PC-9 (cell line): ENCODE measurements around the gene CROCC2. TPM values are rescaled to one million over a fixed set of nuclear protein-coding genes. Genes with fewer than 3 reads are reported as not detected.

Experiments used
- BruUV-seq: library from RNA; stranded (reverse); fragments of 400-500 nt; replicated peaks from 2 replicates; lab custom pipeline; 2021; lab: Mats Ljungman, UMichigan
- CTCF ChIA-PET: fragments of 300-600 bp; sonication (Branson Sonifier 250); formaldehyde crosslinking; loops from one replicate; lab custom pipeline; 2022; ENCODE audit warnings: antibody characterized with exemption; lab: Charles Lee
- POLR2A ChIA-PET: fragments of 300-600 bp; sonication (Branson Sonifier 250); formaldehyde crosslinking; loops from one replicate; lab custom pipeline; 2022; ENCODE audit warnings: antibody characterized with exemption; ENCODE audit not compliant: unreplicated experiment; lab: Charles Lee
- DNase-seq, 2 experiments: peaks; one replicate each; pipeline versions ENCODE4 v3.0.0 to v3.0.0-alpha.2; 2015 to 2022; ENCODE audit warnings: mixed read lengths in 1 of 2
- H2AFZ ChIP-seq: fragments of 200-600 bp; sonication (generic); 2 replicates; pipeline ENCODE4 v1.8.1; 2017; ENCODE audit warnings: antibody characterized with exemption
- H3F3A ChIP-seq: fragments of 200-600 bp; sonication (generic); 2 replicates; pipeline ENCODE4 v1.8.1; 2017; ENCODE audit warnings: antibody characterized with exemption, mild to moderate bottlenecking, low read depth; ENCODE audit not compliant: insufficient read depth
- H3K27ac ChIP-seq: fragments of 200-600 bp; sonication (generic); 2 replicates; pipeline ENCODE4 v1.6.1; 2016; ENCODE audit warnings: mixed run types
- H3K27me3 ChIP-seq: fragments of 200-600 bp; sonication (generic); 2 replicates; pipeline ENCODE4 v1.6.1; 2016; ENCODE audit warnings: low read depth, mixed run types; ENCODE audit not compliant: insufficient read depth
- H3K36me3 ChIP-seq: fragments of 200-600 bp; sonication (generic); 2 replicates; pipeline ENCODE4 v1.6.1; 2016; ENCODE audit warnings: low read depth, mixed run types
- H3K4me1 ChIP-seq: fragments of 200-600 bp; sonication (generic); replicated peaks from 2 replicates; pipeline ENCODE4 v1.6.1; 2016; ENCODE audit warnings: mixed run types; ENCODE audit not compliant: insufficient read depth
- H3K4me2 ChIP-seq: fragments of 200-600 bp; sonication (generic); 2 replicates; pipeline ENCODE4 v1.6.1; 2017; ENCODE audit warnings: mixed run types
- H3K4me3 ChIP-seq: fragments of 200-600 bp; sonication (generic); 2 replicates; pipeline ENCODE4 v1.6.1; 2016; ENCODE audit warnings: mixed run types
- H3K79me2 ChIP-seq: fragments of 200-600 bp; sonication (generic); 2 replicates; pipeline ENCODE4 v1.6.1; 2017; ENCODE audit warnings: low read depth, mixed run types
- H3K9me2 ChIP-seq: fragments of 200-600 bp; sonication (generic); 2 replicates; pipeline ENCODE4 v1.8.1; 2017; ENCODE audit warnings: mild to moderate bottlenecking; ENCODE audit not compliant: insufficient read depth
- H3K9me3 ChIP-seq: fragments of 200-600 bp; sonication (generic); 2 replicates; pipeline ENCODE4 v1.8.1; 2016; ENCODE audit warnings: low read depth; ENCODE audit not compliant: insufficient read depth
- H4K20me1 ChIP-seq: fragments of 200-600 bp; sonication (generic); 2 replicates; pipeline ENCODE4 v1.8.1; 2017; ENCODE audit not compliant: insufficient read depth
- CTCF ChIP-seq: fragments of 200-600 bp; sonication (generic); conservative IDR thresholded peaks from 2 replicates; pipeline ENCODE4 v1.6.1; 2017; ENCODE audit warnings: mixed run types, antibody characterized with exemption, mild to moderate bottlenecking, moderate library complexity
- EZH2 ChIP-seq: fragments of 200-600 bp; sonication (generic); IDR thresholded peaks from 2 replicates; pipeline ENCODE4 v1.8.0; 2017; ENCODE audit warnings: antibody characterized with exemption, low read depth
- intact Hi-C: fragments of 100-400 bp; cut with micrococcal nuclease; formaldehyde crosslinking; loops from one replicate; pipeline ENCODE4 v1.10.0; 2022; ENCODE audit not compliant: unreplicated experiment
- total RNA-seq: library from RNA; stranded (reverse); gene quantifications from 2 replicates; pipeline ENCODE4 v1.2.3, GENCODE V29; 2021

Gene CROCC2
- total RNA-seq, 1 experiment from 2014 or later, result not detected

DNA sequence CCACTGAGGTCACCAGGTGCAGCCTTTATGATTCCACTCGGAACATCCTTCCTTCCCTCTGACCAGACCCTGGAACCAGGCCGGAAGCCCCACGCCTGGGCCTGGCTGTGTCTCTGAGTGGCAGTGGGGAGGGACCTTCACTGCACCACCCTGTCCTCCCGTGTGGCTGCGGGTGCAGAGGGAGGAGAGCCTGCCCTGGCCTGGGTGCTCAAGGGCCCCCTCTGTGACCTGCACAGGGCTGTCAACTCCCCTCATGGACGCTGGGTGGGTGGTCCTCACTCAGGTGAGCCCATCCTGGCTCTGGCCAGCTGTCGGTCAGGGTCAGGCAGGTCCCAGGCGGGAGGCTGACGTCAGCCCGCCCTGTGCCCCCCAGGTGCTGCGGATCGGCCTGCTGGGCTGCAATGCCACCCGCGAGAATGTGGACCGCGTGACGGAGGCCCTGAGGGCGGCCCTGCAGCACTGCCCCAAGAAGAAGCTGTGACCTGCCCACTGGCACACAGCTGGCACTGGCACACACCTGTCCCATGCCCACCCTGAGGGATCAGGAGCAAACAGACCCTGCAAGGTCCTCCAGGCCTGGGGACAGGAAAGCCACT, 27.7 kb upstream of the CROCC2 start:
- TF ChIP-seq CTCF (no peak), EZH2 (no peak)

GRCh38 chr2:240879105-240879504, 27.0 kb upstream of the CROCC2 start:
- no peak overlapping the region for H3K27ac ChIP-seq
- no peak overlapping the region for H3K4me3 ChIP-seq
- H3K79me2 ChIP-seq, result no peaks in the 10 kb centered on the region
- H3K9me3 ChIP-seq, result no peaks in the 10 kb centered on the region
- no peaks in the 10 kb centered on the region for H3K9me2 ChIP-seq
- no peak for DNase-seq
- H3K27me3 ChIP-seq, result no peaks in the 10 kb centered on the region
- no TSS peak for BruUV-seq
- POLR2A ChIA-PET, result interaction anchor here (0.6 to 0.7 kb wide), 2 partner anchors 41 to 317 kb away, joined by 3 to 7 read pairs; no protein-coding TSS in a partner anchor
- H4K20me1 ChIP-seq, result no peaks in the 10 kb centered on the region
- H3K4me1 ChIP-seq, result no peaks in the 10 kb centered on the region
- no peaks in the 10 kb centered on the region for H3K36me3 ChIP-seq
- H2AFZ ChIP-seq, result no peak overlapping the region
- TF ChIP-seq EZH2 (no peak), CTCF (no peak)
- CTCF ChIA-PET, result no interaction called here
- peaks cover 13% of the 10 kb centered on the region; the same call in 1 of the 2 replicates for H3F3A ChIP-seq
- intact Hi-C loops, result no loop called here
- H3K4me2 ChIP-seq, result no peak overlapping the region

More for the DNA sequence above, 27.7 kb upstream of the CROCC2 start:
- CTCF ChIA-PET, result no interaction called here
- Histone ChIP-seq H4K20me1 (no peaks in the 10 kb centered on the region), H3K4me1 (no peaks in the 10 kb centered on the region), H2AFZ (no peak overlapping the region), H3F3A (peaks cover 13% of the 10 kb centered on the region; the same call in 1 of the 2 replicates), H3K9me2 (no peaks in the 10 kb centered on the region), H3K4me3 (no peak overlapping the region), H3K9me3 (no peaks in the 10 kb centered on the region), H3K36me3 (no peaks in the 10 kb centered on the region), H3K4me2 (no peak overlapping the region), H3K27ac (no peak overlapping the region), H3K79me2 (no peaks in the 10 kb centered on the region), H3K27me3 (no peaks in the 10 kb centered on the region)
- no peak for DNase-seq
- intact Hi-C loops, result no loop called here
- POLR2A ChIA-PET, result interaction anchor here (0.6 to 0.7 kb wide), 3 partner anchors 12 to 223 kb away, joined by 3 to 4 read pairs (median 3); partner anchors contain the start of gene MTERF4
- BruUV-seq, result no TSS peak

DNA sequence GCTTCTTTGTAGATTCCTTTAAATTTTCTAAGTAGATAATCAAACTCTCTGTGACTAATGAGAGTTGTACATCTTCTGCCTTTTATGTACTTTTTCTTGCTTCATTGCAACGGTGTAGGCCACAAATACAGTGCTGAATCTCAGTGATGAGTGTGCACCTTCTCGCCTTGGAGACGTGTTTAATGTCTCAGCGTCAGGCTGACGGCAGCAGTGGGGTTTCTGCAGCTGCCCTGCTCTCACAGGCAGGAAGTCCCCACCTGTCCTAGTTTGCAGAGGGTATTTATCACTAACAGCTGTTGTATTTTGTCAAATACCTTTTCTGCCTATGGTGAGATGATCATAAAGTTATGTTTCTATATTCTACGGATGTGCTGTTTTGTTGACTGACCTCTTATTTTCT, 24.2 kb upstream of the CROCC2 start:
- CTCF ChIA-PET, result interaction anchor here (1.5 kb wide), 1 partner anchor 15 kb away, joined by 3 read pairs; no protein-coding TSS in a partner anchor
- H4K20me1 ChIP-seq, result no peaks in the 10 kb centered on the region
- no peak overlapping the region for H2AFZ ChIP-seq
- H3K4me3 ChIP-seq, result no peak overlapping the region
- H3K36me3 ChIP-seq, result peaks cover 4% of the 10 kb centered on the region; the same call in 1 of the 2 replicates
- H3K9me2 ChIP-seq, result no peaks in the 10 kb centered on the region
- TF ChIP-seq CTCF (no peak), EZH2 (no peak)
- intact Hi-C loops, result no loop called here
- no peaks in the 10 kb centered on the region for H3K9me3 ChIP-seq
- no TSS peak for BruUV-seq
- no peaks in the 10 kb centered on the region for H3K27me3 ChIP-seq
- H3K79me2 ChIP-seq, result no peaks in the 10 kb centered on the region
- H3K4me1 ChIP-seq, result no peaks in the 10 kb centered on the region
- POLR2A ChIA-PET, result interaction anchor here (0.6 kb wide), 1 partner anchor 60 kb away, joined by 5 read pairs; no protein-coding TSS in a partner anchor
- H3K4me2 ChIP-seq, result no peak overlapping the region
- H3F3A ChIP-seq, result peaks cover 13% of the 10 kb centered on the region; the same call in 1 of the 2 replicates
- no peak overlapping the region for H3K27ac ChIP-seq
- DNase-seq, result no peak
